GM20431 (cell line): ENCODE results near the gene LRP2.
"Not testable (repeated sequence)": the region's sequence is repeated elsewhere in the genome, so short reads cannot be mapped to it uniquely, and the experiment has no call there.

Experiments
- in situ Hi-C: fragments of 300-500 bp; cut with MseI, MboI; formaldehyde crosslinking; loops from one replicate; pipeline ENCODE4 v1.15.0; 2020; ENCODE audit warnings: low sequenced_read_pairs; ENCODE audit not compliant: unreplicated experiment

LRP2 gene

GRCh38 chr2:169137924-169138323 lies 224.4 kb downstream of the LRP2 start:
- in situ Hi-C loops = no loop called here

- in situ Hi-C loops = no loop called here
Observed at GRCh38 chr2:169136885-169137534, 225.3 kb downstream of the LRP2 start.

DNA sequence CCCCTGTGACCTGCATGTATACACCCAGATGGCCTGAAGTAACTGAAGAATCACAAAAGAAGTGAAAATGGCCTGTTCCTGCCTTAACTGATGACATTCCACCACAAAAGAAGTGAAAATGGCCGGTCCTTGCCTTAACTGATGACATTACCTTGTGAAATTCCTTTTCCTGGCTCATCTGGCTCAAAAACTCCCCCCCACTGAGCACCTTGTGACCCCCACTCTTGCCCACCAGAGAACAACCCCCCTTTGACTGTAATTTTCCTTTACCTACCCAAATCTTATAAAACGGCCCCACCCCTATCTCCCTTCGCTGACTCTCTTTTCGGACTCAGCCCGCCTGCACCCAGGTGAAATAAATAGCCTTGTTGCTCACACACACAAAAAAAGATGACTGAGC lies 225.9 kb downstream of the LRP2 start:
- in situ Hi-C loops = not testable (repeated sequence)

- in situ Hi-C loops = not testable (repeated sequence)
Observed at GRCh38 chr2:169134272-169134671, 228.1 kb downstream of the LRP2 start.

DNA sequence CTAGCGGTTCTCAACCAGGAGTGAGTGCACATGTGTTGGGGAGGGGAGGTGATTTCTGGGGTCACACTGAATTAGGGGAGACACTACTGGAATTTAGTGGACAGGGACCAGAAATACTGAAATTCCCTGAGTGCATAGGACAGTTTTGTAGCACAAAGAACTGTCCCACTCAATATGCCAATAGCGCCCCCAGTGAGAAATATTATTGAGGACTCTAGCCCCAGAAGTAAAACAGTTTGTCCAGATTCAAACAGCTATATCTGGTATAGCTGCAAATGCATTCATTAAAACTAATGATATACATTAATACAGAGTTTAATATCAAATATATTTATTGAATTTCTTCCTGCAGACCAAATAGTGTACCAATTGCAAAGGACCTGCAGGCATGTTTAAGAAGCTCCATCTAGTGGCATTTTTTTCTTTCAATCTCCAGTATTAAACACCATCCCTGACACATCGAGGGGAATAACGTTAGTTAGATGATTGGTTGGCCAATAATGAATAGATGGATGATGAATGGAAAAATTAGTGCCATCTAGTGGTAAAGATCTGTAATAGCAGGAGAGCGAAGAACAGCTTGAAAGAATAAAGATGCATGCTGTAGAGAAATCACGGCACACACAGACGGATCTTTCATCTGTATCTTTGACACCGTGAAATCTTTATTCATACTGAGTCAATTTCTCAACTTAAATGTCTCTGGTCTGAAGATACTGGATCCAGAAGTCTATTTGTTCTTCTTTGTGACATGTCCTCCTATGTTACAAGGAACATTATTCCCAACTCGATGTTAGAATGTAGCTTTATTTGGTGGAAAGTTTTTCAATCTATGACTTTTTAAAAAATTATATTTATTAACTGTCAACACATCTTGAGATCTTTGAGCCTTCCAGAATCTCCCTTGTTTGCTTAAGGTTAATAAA lies 230.5 kb downstream of the LRP2 start:
- in situ Hi-C loops = no loop called here

GRCh38 chr2:169129703-169130243 lies 232.6 kb downstream of the LRP2 start:
- in situ Hi-C loops = no loop called here

GRCh38 chr2:169119851-169120250 lies 242.5 kb downstream of the LRP2 start:
- in situ Hi-C loops = loop anchor here (25.0 kb wide), 1 partner anchor 158 kb away; no protein-coding TSS in a partner anchor

GRCh38 chr2:169119123-169119760 lies 243.1 kb downstream of the LRP2 start:
- in situ Hi-C loops = loop anchor here (25.0 kb wide), 1 partner anchor 157 kb away; no protein-coding TSS in a partner anchor

GRCh38 chr2:169118060-169118459 lies 244.3 kb downstream of the LRP2 start:
- in situ Hi-C loops = loop anchor here (25.0 kb wide), 1 partner anchor 156 kb away; no protein-coding TSS in a partner anchor

GRCh38 chr2:169116993-169117392 lies 245.3 kb downstream of the LRP2 start:
- in situ Hi-C loops = loop anchor here (25.0 kb wide), 1 partner anchor 155 kb away; no protein-coding TSS in a partner anchor

- in situ Hi-C loops = loop anchor here (25.0 kb wide), 1 partner anchor 154 kb away; no protein-coding TSS in a partner anchor
Observed at GRCh38 chr2:169116327-169116726, 246.0 kb downstream of the LRP2 start.

DNA sequence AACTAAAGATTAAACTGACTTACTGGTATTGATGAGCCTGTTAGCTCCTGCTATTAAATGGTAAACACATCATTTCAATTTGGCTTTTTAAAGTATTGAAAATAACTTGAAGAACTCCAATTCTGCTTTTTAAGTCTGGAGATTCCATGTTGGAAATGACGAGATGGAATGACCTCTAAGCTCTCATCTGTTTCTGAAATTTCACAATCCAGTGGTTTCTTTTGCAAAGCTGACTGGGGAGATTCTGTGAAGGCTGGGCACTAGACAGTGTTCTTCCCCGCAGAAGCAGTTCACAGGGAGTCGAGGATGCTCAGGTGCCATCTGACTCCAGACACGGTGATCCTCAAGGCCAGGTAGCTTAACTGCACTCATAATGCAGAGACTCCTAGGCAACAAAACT lies 248.3 kb downstream of the LRP2 start:
- in situ Hi-C loops = loop anchor here (25.0 kb wide), 1 partner anchor 152 kb away; no protein-coding TSS in a partner anchor

DNA sequence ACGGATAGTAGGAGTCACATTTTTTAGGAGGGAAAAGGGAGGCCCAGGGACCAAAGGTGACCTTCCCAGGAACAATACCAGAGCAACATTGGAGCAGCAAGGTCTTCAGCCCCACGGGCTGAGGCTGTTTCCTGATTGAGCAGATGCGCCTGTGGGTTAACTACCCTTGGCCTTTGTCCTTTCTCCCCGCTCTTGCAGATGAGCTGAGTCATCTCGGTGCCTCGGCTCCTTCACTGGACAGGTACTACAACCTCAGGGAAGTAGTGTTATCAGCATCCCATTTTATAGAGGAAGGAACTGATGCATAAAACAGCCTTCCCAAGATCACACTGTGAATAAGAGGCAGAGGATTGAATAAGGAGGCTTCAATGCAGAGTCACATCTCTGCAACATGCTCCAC lies 249.5 kb downstream of the LRP2 start:
- in situ Hi-C loops = loop anchor here (25.0 kb wide), 1 partner anchor 151 kb away; no protein-coding TSS in a partner anchor

GRCh38 chr2:169110916-169111315 lies 251.4 kb downstream of the LRP2 start:
- in situ Hi-C loops = loop anchor here (25.0 kb wide), 1 partner anchor 149 kb away; no protein-coding TSS in a partner anchor

- in situ Hi-C loops = loop anchor here (25.0 kb wide), 1 partner anchor 148 kb away; no protein-coding TSS in a partner anchor
Observed at GRCh38 chr2:169110419-169110818, 251.9 kb downstream of the LRP2 start.

- in situ Hi-C loops = loop anchor here (25.0 kb wide), 1 partner anchor 147 kb away; no protein-coding TSS in a partner anchor
Observed at GRCh38 chr2:169109502-169110409, 252.6 kb downstream of the LRP2 start.

DNA sequence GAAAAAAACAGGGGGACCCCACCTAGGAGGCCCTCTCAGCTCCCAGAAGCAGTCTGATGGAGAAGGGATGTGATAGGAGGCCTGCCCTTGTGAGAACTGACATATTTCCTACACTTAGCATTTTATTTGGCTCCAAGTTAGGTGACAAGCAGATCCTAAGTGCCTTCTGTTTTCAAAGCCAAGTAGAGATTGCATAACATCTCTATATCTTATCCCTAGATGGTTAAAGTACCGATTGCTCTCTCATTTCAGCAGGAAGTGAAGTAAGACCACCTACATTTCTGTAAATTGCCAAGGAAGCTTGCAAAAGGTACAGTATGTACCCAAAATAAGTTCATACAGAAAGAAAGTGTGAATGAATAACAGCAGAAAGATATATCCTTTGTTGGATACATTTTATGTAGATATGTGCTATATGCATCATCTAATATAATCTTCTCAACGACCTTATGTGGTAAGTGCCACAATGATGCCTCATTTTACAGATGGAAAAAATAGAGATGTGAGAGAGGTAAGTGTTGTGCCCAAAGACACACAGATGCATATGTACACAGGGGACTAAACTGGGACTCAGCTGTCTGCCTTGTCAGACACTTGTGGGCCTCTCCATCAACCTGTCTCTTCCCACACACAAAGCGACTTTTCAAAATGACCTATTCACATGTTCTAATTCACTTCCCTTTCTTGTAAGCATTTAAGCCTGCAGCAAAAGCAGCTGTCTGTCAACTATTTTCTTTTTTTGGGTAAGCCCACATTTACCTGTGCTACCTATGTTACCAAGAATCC lies 254.0 kb downstream of the LRP2 start:
- in situ Hi-C loops = loop anchor here (25.0 kb wide), 1 partner anchor 146 kb away; no protein-coding TSS in a partner anchor

GRCh38 chr2:169107645-169108044 lies 254.7 kb downstream of the LRP2 start:
- in situ Hi-C loops = loop anchor here (25.0 kb wide), 1 partner anchor 145 kb away; no protein-coding TSS in a partner anchor
